NCI-H2081 (cell line): Measurements from ENCODE around the gene ADAMTS17.
"Not testable (repeated sequence)": the region's sequence is repeated elsewhere in the genome, so short reads cannot be mapped to it uniquely, and the experiment has no call there.

Experiments used
- DNase-seq, 2 experiments: peaks; one replicate each; lab custom pipeline; 2025; lab: John Stamatoyannopoulos, UW

ADAMTS17 gene

GRCh38 chr15:100107151-100107550 is 234.6 kb downstream of the ADAMTS17 start:
- DNase-seq, result no peak

GRCh38 chr15:100106732-100107131 is 235.0 kb downstream of the ADAMTS17 start:
- DNase-seq, result no peak

GRCh38 chr15:100105101-100105500 is 236.7 kb downstream of the ADAMTS17 start:
- DNase-seq, result no peak

GRCh38 chr15:100104245-100104644 is 237.5 kb downstream of the ADAMTS17 start:
- DNase-seq, result no peak

- no peak for DNase-seq
Observed at GRCh38 chr15:100103828-100104227, 237.9 kb downstream of the ADAMTS17 start.

- DNase-seq, result no peak
Observed at GRCh38 chr15:100101426-100102089, 240.2 kb downstream of the ADAMTS17 start.

GRCh38 chr15:100100926-100101325 is 240.8 kb downstream of the ADAMTS17 start:
- DNase-seq, result no peak

- no peak for DNase-seq
Observed at GRCh38 chr15:100099976-100100375, 241.8 kb downstream of the ADAMTS17 start.

GRCh38 chr15:100098705-100099104 is 243.1 kb downstream of the ADAMTS17 start:
- no peak for DNase-seq

GRCh38 chr15:100097342-100098127 is 244.2 kb downstream of the ADAMTS17 start:
- DNase-seq, result no peak

GRCh38 chr15:100096700-100097099 is 245.1 kb downstream of the ADAMTS17 start:
- no peak for DNase-seq

- DNase-seq, result no peak
Observed at GRCh38 chr15:100096248-100096600, 245.6 kb downstream of the ADAMTS17 start.

GRCh38 chr15:100095541-100096247 is 246.1 kb downstream of the ADAMTS17 start:
- DNase-seq, result no peak

GRCh38 chr15:100094127-100094510 is 247.7 kb downstream of the ADAMTS17 start:
- DNase-seq, result no peak

GRCh38 chr15:100093211-100094126 is 248.3 kb downstream of the ADAMTS17 start:
- no peak for DNase-seq

GRCh38 chr15:100092034-100092433 is 249.7 kb downstream of the ADAMTS17 start:
- no peak for DNase-seq

- no peak for DNase-seq
Observed at GRCh38 chr15:100090411-100090810, 251.4 kb downstream of the ADAMTS17 start.

GRCh38 chr15:100084042-100084821 is 257.5 kb downstream of the ADAMTS17 start:
- not testable (repeated sequence) for DNase-seq

GRCh38 chr15:100083572-100083971 is 258.2 kb downstream of the ADAMTS17 start:
- no peak for DNase-seq

- no peak for DNase-seq
Observed at GRCh38 chr15:100082761-100083402, 258.9 kb downstream of the ADAMTS17 start.

- DNase-seq, result no peak
Observed at GRCh38 chr15:100081454-100081853, 260.3 kb downstream of the ADAMTS17 start.
